Measurements from ENCODE around the gene ACCS. TPM values are rescaled to one million over a fixed set of nuclear protein-coding genes. Genes with fewer than 3 reads are reported as not detected.
A peak's percentile ranks its signal among the peaks of the same experiment; 100 is the strongest.

The ACCS gene
- total RNA-seq, 3 donors from 2014 or later = 21.0 to 35.0 (median 23.0) TPM

- intact Hi-C loops (cut with DNase I; ENCODE audit: low total_unique reads) = no loop called here
- no peaks in the 10 kb centered on the region for H3K27me3 ChIP-seq
- TF ChIP-seq POLR2A (IDR thresholded peaks at IDR 0.05) (no peak), POLR2AphosphoS5 (IDR thresholded peaks at IDR 0.05) (no peak), CTCF (IDR thresholded peaks at IDR 0.05) (no peak)
- no peaks in the 10 kb centered on the region for H3K4me1 ChIP-seq
- no peaks in the 10 kb centered on the region for H3K36me3 ChIP-seq
- H3K4me3 ChIP-seq = no peak overlapping the region
- H3K9me3 ChIP-seq = peaks cover 0 to 12% of the 10 kb centered on the region in 2 donors
- DNase-seq (ENCODE audit: low spot score in 2 of 2) = no peak
- H3K27ac ChIP-seq = peak overlapping the region in 1 of 2 donors; percentile 10
Measured at GRCh38 chr11:44029507-44029845, 36.6 kb upstream of the ACCS start.

GRCh38 chr11:44029977-44030911, 35.8 kb upstream of the ACCS start:
- Histone ChIP-seq H3K4me1 (no peaks in the 10 kb centered on the region), H3K9me3 (peaks cover 0 to 12% of the 10 kb centered on the region in 2 donors), H3K27me3 (no peaks in the 10 kb centered on the region), H3K4me3 (no peak overlapping the region), H3K27ac (peak overlapping the region; percentile 75 to 84), H3K36me3 (no peaks in the 10 kb centered on the region)
- intact Hi-C loops (cut with DNase I; ENCODE audit: low total_unique reads) = loop anchor here (10.0 kb wide), 1 partner anchor 145 kb away; the partner anchor contains the start of gene ALKBH3
- TF ChIP-seq CTCF (IDR thresholded peaks at IDR 0.05) (no peak), POLR2AphosphoS5 (IDR thresholded peaks at IDR 0.05) (peak in 2 of 3 donors; percentile 22 to 28)
- DNase-seq (ENCODE audit: low spot score in 2 of 2) = no peak

GRCh38 chr11:44030996-44031395, 35.1 kb upstream of the ACCS start:
- Histone ChIP-seq H3K9me3 (peaks cover 0 to 7% of the 10 kb centered on the region in 2 donors), H3K27me3 (no peaks in the 10 kb centered on the region), H3K4me1 (no peaks in the 10 kb centered on the region), H3K36me3 (no peaks in the 10 kb centered on the region), H3K27ac (peak overlapping the region; percentile 75 to 84), H3K4me3 (no peak overlapping the region)
- intact Hi-C loops (cut with DNase I; ENCODE audit: low total_unique reads) = loop anchor here (10.0 kb wide), 1 partner anchor 146 kb away; the partner anchor contains the start of gene ALKBH3
- no peak for DNase-seq (ENCODE audit: low spot score in 2 of 2)
- TF ChIP-seq CTCF (IDR thresholded peaks at IDR 0.05) (no peak), POLR2AphosphoS5 (IDR thresholded peaks at IDR 0.05) (no peak), POLR2A (IDR thresholded peaks at IDR 0.05) (no peak)

GRCh38 chr11:44031549-44031948, 34.5 kb upstream of the ACCS start:
- Histone ChIP-seq H3K27me3 (no peaks in the 10 kb centered on the region), H3K27ac (peak overlapping the region; percentile 75 to 84), H3K36me3 (no peaks in the 10 kb centered on the region), H3K9me3 (peaks cover 0 to 1% of the 10 kb centered on the region in 2 donors), H3K4me3 (no peak overlapping the region), H3K4me1 (no peaks in the 10 kb centered on the region)
- no peak for TF ChIP-seq POLR2AphosphoS5 (IDR thresholded peaks at IDR 0.05)
- TF ChIP-seq POLR2A (IDR thresholded peaks at IDR 0.05) = no peak
- TF ChIP-seq CTCF (IDR thresholded peaks at IDR 0.05) = no peak
- DNase-seq (ENCODE audit: low spot score in 2 of 2) = no peak
- intact Hi-C loops (cut with DNase I; ENCODE audit: low total_unique reads) = loop anchor here (10.0 kb wide), 1 partner anchor 147 kb away; the partner anchor contains the start of gene ALKBH3

All from breast epithelium (tissue), 4 donors.